Heart left ventricle (tissue), 16 donors: Measurements from ENCODE around the gene IFT122. TPM values are rescaled to one million over a fixed set of nuclear protein-coding genes. Genes with fewer than 3 reads are reported as not detected.

Experiments used
- ATAC-seq, 4 donors: fragments of 200-7000 bp; cut with Tn5 transposase; one replicate each; pipeline ENCODE4 v1.9.1; 2020 to 2022; ENCODE audit warnings: moderate library complexity in 4 of 4, mild to moderate bottlenecking in 3 of 4, moderate number of reproducible peaks in 1 of 4
- DNase-seq, 5 donors: peaks; one replicate each; pipeline ENCODE4 v3.0.0-alpha.2; 2020
- H3K27ac ChIP-seq, 12 donors: fragments of 200-600 bp; sonication (generic) in 4 of 12; one replicate each; pipeline versions ENCODE4 v1.5.0 to v1.8.0; 2016 to 2022; ENCODE audit warnings: mild to moderate bottlenecking in 2 of 12
- H3K27me3 ChIP-seq, 9 donors: fragments of 200-600 bp; sonication (generic) in 2 of 9; one replicate each; pipeline versions ENCODE4 v1.5.1 to v1.8.0; 2016 to 2022; ENCODE audit warnings: mild to moderate bottlenecking in 3 of 9
- H3K36me3 ChIP-seq, 9 donors: fragments of 200-600 bp; sonication (generic) in 2 of 9; one replicate each; pipeline versions ENCODE4 v1.5.0 to v1.8.0; 2018 to 2022; ENCODE audit warnings: mild to moderate bottlenecking in 2 of 9
- H3K4me1 ChIP-seq, 12 donors: fragments of 200-600 bp; sonication (generic) in 4 of 12; one replicate each; pipeline versions ENCODE4 v1.5.0 to v1.8.0; 2016 to 2022; ENCODE audit warnings: mild to moderate bottlenecking in 3 of 12
- H3K4me3 ChIP-seq, 12 donors: fragments of 200-600 bp; sonication (generic) in 4 of 12; one replicate each; pipeline versions ENCODE4 v1.5.0 to v1.8.0; 2017 to 2022; ENCODE audit warnings: mild to moderate bottlenecking in 9 of 12, moderate library complexity in 4 of 12
- H3K9me3 ChIP-seq, 12 donors: fragments of 200-600 bp; sonication (generic) in 4 of 12; one replicate each; pipeline versions ENCODE4 v1.5.0 to v1.8.0; 2016 to 2022; ENCODE audit warnings: mild to moderate bottlenecking in 1 of 12
- CTCF ChIP-seq, 12 donors: fragments of 200-600 bp; sonication (generic) in 4 of 12; IDR thresholded peaks; one replicate each; pipeline versions ENCODE4 v1.5.0 to v1.8.0; 2018 to 2022; ENCODE audit warnings: antibody characterized with exemption in 12 of 12, mild to moderate bottlenecking in 5 of 12
- POLR2A ChIP-seq, 2 donors: fragments of 450-650 bp; IDR thresholded peaks; one replicate each; pipeline ENCODE4 v1.6.1; 2017; ENCODE audit warnings: antibody characterized with exemption in 2 of 2, mild to moderate bottlenecking in 2 of 2, moderate library complexity in 2 of 2
- WGBS, 4 donors: extraction: QIAGEN DNeasy Blood & Tissue Kit in 2 of 4; methylation state at CpG; one replicate each; pipeline versions ENCODE4 v1.1.5 to v1.1.7; 2013 to 2018; 5-methylcytosine and 5-hydroxymethylcytosine counted together
- intact Hi-C, 10 donors: fragments of 100-400 bp; cut with DNase I; formaldehyde crosslinking; loops; one replicate each; pipeline versions ENCODE4 v1.11.1 to v1.14.2; 2022
- polyA plus RNA-seq, 2 donors: library from polyadenylated mRNA; stranded (reverse); fragments of 200-250 nt; gene quantifications; one replicate each; pipeline ENCODE4 v1.2.3, GENCODE V29; 2013
- total RNA-seq, 9 donors: library from RNA; depleted of rRNA in 2 of 9; stranded (reverse); fragments of >200 nt in 2 of 9; fragmentation: NEBNext Ultra II Directional in 3 of 9; extraction: Animal tissue kit (Norgen Biotek cat#: 25700) in 3 of 9; gene quantifications; one replicate each; pipeline versions ENCODE4 v1.1.0 to v1.2.4, GENCODE V29; 2016 to 2023
- donor health status: ischemic (EF 13 %, LVEDD 7.1; RV severe dilation, severe dysfunction).
- donor health status: healthy with polysubstance abuse.
- donor health status: DM: no; HTN: yes; CAD: no.
- donor health status: DM: no; HTN: no; CAD: no.
- donor health status: ischemic (EF 25% LVEDD 6.9; RV normal size, moderate dysfunction).
- donor health status: ischemic (EF 25% LVEDD 5.7; RV mildly dilated, moderate dysfunction).
- donor health status: healthy.
- donor health status: DM: yes; HTN: yes; CAD: no.
- donor health status: ischemic (EF 35%, LVEDD 5.7; RV mildly dilated, moderate dysfunction).
- donor health status: nonischemic (EF 11% LVEDD 7.7; RV severe dilation, severe dysfunction).
- donor health status: DM: yes; HTN: yes; CAD: no.
- donor health status: PGD.
- donor health status: ischemic (EF 29% LVEDD 5.4; RV normal size, mild dysfunction).
- donor health status: nonischemic (EF 23%, LVEDD 6.1; RV moderate dilation, normal function).

Gene IFT122
- total and polyA plus RNA-seq, 11 donors, result 7.2 to 34.2 (median 16.6) TPM

- Histone ChIP-seq H3K4me1 (peaks cover 4 to 92% (median 58%) of the 10 kb centered on the region in 12 donors), H3K27me3 (no peaks in the 10 kb centered on the region), H3K27ac (no peak overlapping the region), H3K4me3 (no peak overlapping the region), H3K9me3 (no peaks in the 10 kb centered on the region), H3K36me3 (peaks cover 0 to 42% (median 10%) of the 10 kb centered on the region in 9 donors)
- no peak for TF ChIP-seq POLR2A (IDR thresholded peaks at IDR 0.05)
- no peak for TF ChIP-seq CTCF (IDR thresholded peaks at IDR 0.05)
- intact Hi-C loops, result loop anchor here in 6 of 10 donors (2.0 to 10.0 kb wide), 5 partner anchors 41 to 121 kb away; no protein-coding TSS in a partner anchor
- 87 to 96% (median 88%) methylated on average over 12 to 13 of the region's 13 CpGs for WGBS, 4 donors
- DNase-seq (peak in 1 of 5 donors; percentile 14), ATAC-seq (no peak)
Observed at GRCh38 chr3:129503471-129504291, 63.7 kb downstream of the IFT122 start.

- H3K4me1 ChIP-seq, result peaks cover 4 to 85% (median 50%) of the 10 kb centered on the region in 12 donors
- DNase-seq (no peak), ATAC-seq (peak; percentile 48 to 83 (median 70))
- H3K4me3 ChIP-seq, result no peak overlapping the region
- no peaks in the 10 kb centered on the region for H3K9me3 ChIP-seq
- intact Hi-C loops, result loop anchor here in 8 of 10 donors (2.0 to 10.0 kb wide), 5 partner anchors 42 to 120 kb away; no protein-coding TSS in a partner anchor
- peak overlapping the region in 8 of 12 donors; percentile 1 to 69 (median 36) for H3K27ac ChIP-seq
- peaks cover 0 to 42% (median 10%) of the 10 kb centered on the region in 9 donors for H3K36me3 ChIP-seq
- no peak for TF ChIP-seq POLR2A (IDR thresholded peaks at IDR 0.05)
- no peak for TF ChIP-seq CTCF (IDR thresholded peaks at IDR 0.05)
- no peaks in the 10 kb centered on the region for H3K27me3 ChIP-seq
- whole genome bisulfite sequencing, 4 donors, result 63 to 76% (median 69%) methylated on average over 5 of the region's 5 CpGs
Observed at GRCh38 chr3:129504471-129505100, 64.6 kb downstream of the IFT122 start.

GRCh38 chr3:129505341-129505740 lies 65.3 kb downstream of the IFT122 start:
- no peak for DNase-seq
- H3K4me1 ChIP-seq, result peaks cover 4 to 77% (median 45%) of the 10 kb centered on the region in 12 donors
- no peaks in the 10 kb centered on the region for H3K27me3 ChIP-seq
- H3K4me3 ChIP-seq, result no peak overlapping the region
- no peak for ATAC-seq
- H3K27ac ChIP-seq, result peak overlapping the region in 9 of 12 donors; percentile 1 to 69 (median 41)
- intact Hi-C loops, result loop anchor here in 6 of 10 donors (2.0 to 10.0 kb wide), 4 partner anchors 43 to 119 kb away; no protein-coding TSS in a partner anchor
- no peak for TF ChIP-seq POLR2A (IDR thresholded peaks at IDR 0.05)
- no peak for TF ChIP-seq CTCF (IDR thresholded peaks at IDR 0.05)
- no peaks in the 10 kb centered on the region for H3K9me3 ChIP-seq
- peaks cover 0 to 42% (median 10%) of the 10 kb centered on the region in 9 donors for H3K36me3 ChIP-seq
- 87 to 91% (median 88%) methylated on average over 6 of the region's 6 CpGs for WGBS, 4 donors
